Endodermal cell (in vitro differentiated cells): ENCODE measurements around the gene STX8. TPM values are rescaled to one million over a fixed set of nuclear protein-coding genes. Genes with fewer than 3 reads are reported as not detected.

Experiments used
- DNase-seq: peaks from one replicate; pipeline ENCODE4 v3.0.0-alpha.2; 2017
- H3K27ac ChIP-seq: 2 replicates; pipeline ENCODE4 v1.5.1; 2013; ENCODE audit warnings: mild to moderate bottlenecking, low read depth, low read length, moderate library complexity
- H3K27me3 ChIP-seq: 2 replicates; pipeline ENCODE4 v1.6.1; 2013; ENCODE audit warnings: mild to moderate bottlenecking, low read length, moderate library complexity; ENCODE audit not compliant: insufficient read depth, control insufficient read depth, poor library complexity, severe bottlenecking
- H3K36me3 ChIP-seq: 2 replicates; pipeline ENCODE4 v1.7.0; 2013; ENCODE audit warnings: mild to moderate bottlenecking, low read length, moderate library complexity; ENCODE audit not compliant: control insufficient read depth, insufficient read depth
- H3K4me1 ChIP-seq: one replicate; pipeline ENCODE4 v1.7.0; 2013; ENCODE audit warnings: low read length; ENCODE audit not compliant: control insufficient read depth, insufficient read depth
- H3K4me3 ChIP-seq: 2 replicates; pipeline ENCODE4 v1.5.1; 2013; ENCODE audit warnings: mild to moderate bottlenecking, low read length, moderate library complexity
- H3K9ac ChIP-seq: 2 replicates; pipeline ENCODE4 v1.6.1; 2013; ENCODE audit warnings: mild to moderate bottlenecking, low read length, moderate library complexity; ENCODE audit not compliant: poor library complexity, severe bottlenecking; ENCODE audit errors: extremely low read depth
- H3K9me3 ChIP-seq: 2 replicates; pipeline ENCODE4 v1.6.1; 2013; ENCODE audit warnings: mild to moderate bottlenecking, low read length, moderate library complexity; ENCODE audit not compliant: control insufficient read depth
- H3K27ac Mint-ChIP-seq: 2 replicates; pipeline ENCODE4 v1.8.0; 2020; ENCODE audit warnings: mixed read lengths
- H3K27me3 Mint-ChIP-seq: 2 replicates; pipeline ENCODE4 v1.8.0; 2021; ENCODE audit warnings: mild to moderate bottlenecking, mixed read lengths; ENCODE audit not compliant: insufficient read depth
- H3K36me3 Mint-ChIP-seq: 2 replicates; pipeline ENCODE4 v1.8.0; 2020; ENCODE audit warnings: low read depth, mixed read lengths
- H3K4me1 Mint-ChIP-seq: 2 replicates; pipeline ENCODE4 v1.8.0; 2020; ENCODE audit warnings: mixed read lengths
- H3K4me3 Mint-ChIP-seq: 2 replicates; pipeline ENCODE4 v1.8.0; 2020; ENCODE audit warnings: mild to moderate bottlenecking, moderate library complexity, mixed read lengths
- H3K9me3 Mint-ChIP-seq: 2 replicates; pipeline ENCODE4 v1.8.0; 2020; ENCODE audit warnings: mild to moderate bottlenecking, mixed read lengths
- WGBS, 2 experiments: methylation state at CpG; one replicate each; pipeline versions ENCODE4 v1.1.5 to v1.1.7; 2013; ENCODE audit warnings: missing lambda C conversion rate in 2 of 2, mixed read lengths in 1 of 2; ENCODE audit not compliant: insufficient coverage in 1 of 2, insufficient read length in 1 of 2; 5-methylcytosine and 5-hydroxymethylcytosine counted together
- total RNA-seq, 2 donors: library from RNA; stranded (reverse); fragmentation: NEBNext Ultra II Directional in 1 of 2; extraction: Animal tissue kit (Norgen Biotek cat#: 25700) in 1 of 2; gene quantifications; 2 replicates in 1 of 2; 3 replicates in 1 of 2; pipeline ENCODE4 v1.2.1, GENCODE V29; 2021
- TF ChIP-seq, protein P1 (sequence below): fragments of 200-600 bp; sonication (generic); conservative IDR thresholded peaks from 2 replicates; pipeline ENCODE4 v1.5.0; 2021; ENCODE audit warnings: antibody characterized with exemption, mild to moderate bottlenecking

Gene STX8
- total RNA-seq, 2 donors from 2014 or later = 82.5 to 98.2 TPM

DNA sequence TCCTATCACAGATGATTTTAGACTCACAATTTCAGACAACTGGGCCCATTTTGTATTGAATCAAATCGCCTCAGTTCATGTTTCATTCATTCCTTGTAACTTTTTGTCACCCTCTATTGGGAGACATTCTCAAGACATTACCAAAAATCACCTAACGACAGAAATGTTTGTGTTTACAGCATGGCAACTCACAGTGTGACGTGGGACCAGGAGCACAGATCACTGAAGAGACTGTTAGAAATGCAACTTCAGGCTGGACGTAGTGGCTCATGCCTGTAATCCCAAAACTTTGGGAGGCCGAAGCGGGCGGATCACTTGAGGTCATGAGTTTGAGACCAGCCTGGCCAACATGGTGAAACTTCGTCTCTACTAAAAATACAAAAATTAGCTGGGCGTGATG is 304.7 kb downstream of the STX8 start:
- no peak overlapping the region for H3K4me3 Mint-ChIP-seq
- Histone ChIP-seq H3K4me3 (no peak overlapping the region), H3K36me3 (no peaks in the 10 kb centered on the region), H3K4me1 (no peaks in the 10 kb centered on the region), H3K9me3 (no peaks in the 10 kb centered on the region), H3K9ac (no peak overlapping the region), H3K27ac (no peak overlapping the region), H3K27me3 (no peaks in the 10 kb centered on the region)
- TF ChIP-seq, protein P1, sequence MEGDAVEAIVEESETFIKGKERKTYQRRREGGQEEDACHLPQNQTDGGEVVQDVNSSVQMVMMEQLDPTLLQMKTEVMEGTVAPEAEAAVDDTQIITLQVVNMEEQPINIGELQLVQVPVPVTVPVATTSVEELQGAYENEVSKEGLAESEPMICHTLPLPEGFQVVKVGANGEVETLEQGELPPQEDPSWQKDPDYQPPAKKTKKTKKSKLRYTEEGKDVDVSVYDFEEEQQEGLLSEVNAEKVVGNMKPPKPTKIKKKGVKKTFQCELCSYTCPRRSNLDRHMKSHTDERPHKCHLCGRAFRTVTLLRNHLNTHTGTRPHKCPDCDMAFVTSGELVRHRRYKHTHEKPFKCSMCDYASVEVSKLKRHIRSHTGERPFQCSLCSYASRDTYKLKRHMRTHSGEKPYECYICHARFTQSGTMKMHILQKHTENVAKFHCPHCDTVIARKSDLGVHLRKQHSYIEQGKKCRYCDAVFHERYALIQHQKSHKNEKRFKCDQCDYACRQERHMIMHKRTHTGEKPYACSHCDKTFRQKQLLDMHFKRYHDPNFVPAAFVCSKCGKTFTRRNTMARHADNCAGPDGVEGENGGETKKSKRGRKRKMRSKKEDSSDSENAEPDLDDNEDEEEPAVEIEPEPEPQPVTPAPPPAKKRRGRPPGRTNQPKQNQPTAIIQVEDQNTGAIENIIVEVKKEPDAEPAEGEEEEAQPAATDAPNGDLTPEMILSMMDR = no peak
- peaks cover 2% of the 10 kb centered on the region for H3K4me1 Mint-ChIP-seq
- no peak overlapping the region for H3K27ac Mint-ChIP-seq
- peaks cover 2% of the 10 kb centered on the region for H3K36me3 Mint-ChIP-seq
- H3K27me3 Mint-ChIP-seq = no peaks in the 10 kb centered on the region
- no peak for DNase-seq
- WGBS, 2 experiments = 91 to 93% methylated on average over 9 of the region's 9 CpGs
- H3K9me3 Mint-ChIP-seq = no peaks in the 10 kb centered on the region

DNA sequence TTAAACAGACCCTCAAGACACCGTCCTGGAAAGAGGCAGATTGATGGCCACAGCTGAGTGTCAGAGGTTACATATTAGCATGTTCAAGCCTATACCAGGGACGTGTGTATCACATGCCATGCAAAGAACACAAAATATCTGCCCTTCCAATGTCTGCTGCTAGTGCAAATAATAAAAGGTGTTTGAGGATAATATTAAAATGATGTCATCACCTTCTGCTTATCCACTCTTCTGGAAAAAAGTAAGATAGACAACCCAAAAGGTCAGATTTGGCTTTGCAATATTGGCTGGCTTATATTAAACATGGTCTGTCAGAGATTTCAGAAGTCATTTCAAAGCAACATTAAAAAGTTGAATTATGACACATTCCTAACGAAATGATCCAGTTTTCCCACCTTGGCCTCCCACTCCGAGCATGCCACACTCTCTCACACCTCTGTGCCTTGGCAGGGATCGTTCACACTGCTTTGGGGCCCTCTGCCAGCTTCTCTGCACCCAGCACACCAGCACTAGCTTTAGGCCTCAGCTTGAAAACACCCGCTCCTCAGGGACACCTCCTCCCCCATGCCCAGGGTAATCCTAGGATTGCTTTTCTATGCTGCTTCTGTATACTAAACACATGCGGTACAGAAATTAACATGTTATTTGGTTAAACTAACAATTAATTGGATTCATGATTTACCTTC is 306.1 kb downstream of the STX8 start:
- WGBS, 2 experiments = 96 to 98% methylated on average over 5 to 7 of the region's 7 CpGs
- no peak for DNase-seq
- no peak overlapping the region for H3K4me3 Mint-ChIP-seq
- peaks cover 2% of the 10 kb centered on the region for H3K4me1 Mint-ChIP-seq
- Histone ChIP-seq H3K4me3 (no peak overlapping the region), H3K27ac (no peak overlapping the region), H3K9ac (no peak overlapping the region), H3K36me3 (no peaks in the 10 kb centered on the region), H3K9me3 (no peaks in the 10 kb centered on the region), H3K4me1 (no peaks in the 10 kb centered on the region), H3K27me3 (no peaks in the 10 kb centered on the region)
- TF ChIP-seq, protein P1 = no peak
- H3K9me3 Mint-ChIP-seq = no peaks in the 10 kb centered on the region
- H3K27me3 Mint-ChIP-seq = no peaks in the 10 kb centered on the region
- H3K36me3 Mint-ChIP-seq = peaks cover 2% of the 10 kb centered on the region
- no peak overlapping the region for H3K27ac Mint-ChIP-seq

DNA sequence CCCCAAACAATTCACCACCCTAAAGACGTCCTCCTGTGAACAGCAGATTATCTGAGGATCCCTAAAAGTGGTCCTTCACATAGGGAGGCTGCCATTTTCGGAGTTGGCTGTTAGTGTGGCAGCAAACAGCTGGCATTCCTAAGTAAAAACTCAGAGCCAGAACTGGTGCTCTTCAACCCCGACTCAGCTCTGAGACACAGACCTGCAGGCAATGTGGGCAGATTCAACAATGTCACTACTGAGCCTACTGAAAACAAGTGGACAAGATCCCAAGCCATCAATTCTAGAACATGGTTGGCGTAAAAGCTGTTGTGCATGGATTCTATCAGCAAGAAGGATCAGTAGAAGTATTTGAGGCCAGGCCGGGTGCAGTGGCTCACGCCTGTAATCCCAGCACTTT is 307.1 kb downstream of the STX8 start:
- H3K4me3 ChIP-seq = no peak overlapping the region
- Mint-ChIP-seq H3K36me3 (peaks cover 2% of the 10 kb centered on the region), H3K9me3 (no peaks in the 10 kb centered on the region), H3K27me3 (no peaks in the 10 kb centered on the region), H3K27ac (no peak overlapping the region), H3K4me1 (peaks cover 2% of the 10 kb centered on the region), H3K4me3 (no peak overlapping the region)
- H3K9me3 ChIP-seq = no peaks in the 10 kb centered on the region
- H3K27me3 ChIP-seq = no peaks in the 10 kb centered on the region
- H3K27ac ChIP-seq = no peak overlapping the region
- no peak for DNase-seq
- 91 to 94% methylated on average over 5 to 6 of the region's 6 CpGs for WGBS, 2 experiments
- TF ChIP-seq, protein P1 = no peak
- H3K36me3 ChIP-seq = no peaks in the 10 kb centered on the region
- H3K9ac ChIP-seq = no peak overlapping the region
- no peaks in the 10 kb centered on the region for H3K4me1 ChIP-seq
